Caco-2 (cell line): Measurements from ENCODE around the gene CACTIN. TPM values are rescaled to one million over a fixed set of nuclear protein-coding genes. Genes with fewer than 3 reads are reported as not detected.

ENCODE experiments used
- BruUV-seq: library from RNA; stranded (reverse); fragments of 400-500 nt; replicated peaks from 2 replicates; lab custom pipeline; 2021; lab: Mats Ljungman, UMichigan
- CTCF ChIA-PET: fragments of 300-600 bp; sonication (Branson Sonifier 250); formaldehyde crosslinking; loops from one replicate; lab custom pipeline; 2022; ENCODE audit warnings: antibody characterized with exemption; lab: Charles Lee
- POLR2A ChIA-PET: fragments of 300-600 bp; sonication (Branson Sonifier 250); formaldehyde crosslinking; loops from one replicate; lab custom pipeline; 2022; ENCODE audit warnings: antibody characterized with exemption; lab: Charles Lee
- DNase-seq, 2 experiments: peaks; one replicate each; pipeline versions ENCODE4 v3.0.0 to v3.0.0-alpha.2; 2020 to 2022
- H3K27me3 ChIP-seq: replicated peaks from 2 replicates; pipeline ENCODE4 v1.6.0; 2011; ENCODE audit warnings: low read length; ENCODE audit not compliant: control insufficient read depth, insufficient read depth
- H3K36me3 ChIP-seq: 2 replicates; pipeline ENCODE4 v1.5.1; 2011; ENCODE audit warnings: low read length; ENCODE audit not compliant: control insufficient read depth, insufficient read depth
- H3K4me1 ChIP-seq: fragments of 250-450 bp; sonication (Bioruptor Pico); 2 replicates; pipeline ENCODE4 v1.5.1; 2020; ENCODE audit warnings: mild to moderate bottlenecking
- H3K4me3 ChIP-seq: 2 replicates; pipeline ENCODE4 v1.5.1; 2011; ENCODE audit warnings: low read depth, mild to moderate bottlenecking, control low read depth, low read length
- H3K9me3 ChIP-seq: fragments of 250-450 bp; sonication (Bioruptor Pico); 2 replicates; pipeline ENCODE4 v1.5.1; 2020; ENCODE audit warnings: mild to moderate bottlenecking, moderate library complexity
- H3K27ac Mint-ChIP-seq: one replicate; pipeline ENCODE4 v1.8.0; 2022; ENCODE audit warnings: mixed read lengths; ENCODE audit not compliant: unreplicated experiment
- H3K27me3 Mint-ChIP-seq: one replicate; pipeline ENCODE4 v1.8.0; 2022; ENCODE audit warnings: mixed read lengths; ENCODE audit not compliant: insufficient read depth, unreplicated experiment
- H3K36me3 Mint-ChIP-seq: one replicate; pipeline ENCODE4 v1.8.0; 2022; ENCODE audit warnings: mild to moderate bottlenecking, mixed read lengths; ENCODE audit not compliant: insufficient read depth, unreplicated experiment
- H3K4me1 Mint-ChIP-seq: one replicate; pipeline ENCODE4 v1.8.0; 2022; ENCODE audit warnings: low read depth, mixed read lengths; ENCODE audit not compliant: unreplicated experiment
- H3K4me3 Mint-ChIP-seq: one replicate; pipeline ENCODE4 v1.8.0; 2022; ENCODE audit warnings: mild to moderate bottlenecking, moderate library complexity, mixed read lengths; ENCODE audit not compliant: unreplicated experiment
- H3K9me3 Mint-ChIP-seq: one replicate; pipeline ENCODE4 v1.8.0; 2022; ENCODE audit warnings: mixed read lengths; ENCODE audit not compliant: unreplicated experiment
- intact Hi-C: fragments of 100-400 bp; cut with micrococcal nuclease; formaldehyde crosslinking; loops from one replicate; pipeline ENCODE4 v1.10.0; 2022; ENCODE audit not compliant: unreplicated experiment
- total RNA-seq: library from RNA; stranded (reverse); gene quantifications from 2 replicates; pipeline ENCODE4 v1.2.3, GENCODE V29; 2022
- TF ChIP-seq, protein P1 (sequence below), 2 experiments: fragments of 200-600 bp in 1 of 2; IDR thresholded peaks; 1 replicate in 1 of 2; 2 replicates in 1 of 2; pipeline versions ENCODE4 v1.5.1 to v1.8.0; 2011 to 2022; ENCODE audit warnings: antibody characterized with exemption in 1 of 2, control low read depth in 1 of 2, inconsistent platforms in 1 of 2, low read depth in 1 of 2, low read length in 1 of 2, mild to moderate bottlenecking in 1 of 2, moderate library complexity in 1 of 2; ENCODE audit not compliant: insufficient read depth in 1 of 2, severe bottlenecking in 1 of 2, unreplicated experiment in 1 of 2

The CACTIN gene
- total RNA-seq, 1 experiment from 2014 or later, result 33.9 TPM

DNA sequence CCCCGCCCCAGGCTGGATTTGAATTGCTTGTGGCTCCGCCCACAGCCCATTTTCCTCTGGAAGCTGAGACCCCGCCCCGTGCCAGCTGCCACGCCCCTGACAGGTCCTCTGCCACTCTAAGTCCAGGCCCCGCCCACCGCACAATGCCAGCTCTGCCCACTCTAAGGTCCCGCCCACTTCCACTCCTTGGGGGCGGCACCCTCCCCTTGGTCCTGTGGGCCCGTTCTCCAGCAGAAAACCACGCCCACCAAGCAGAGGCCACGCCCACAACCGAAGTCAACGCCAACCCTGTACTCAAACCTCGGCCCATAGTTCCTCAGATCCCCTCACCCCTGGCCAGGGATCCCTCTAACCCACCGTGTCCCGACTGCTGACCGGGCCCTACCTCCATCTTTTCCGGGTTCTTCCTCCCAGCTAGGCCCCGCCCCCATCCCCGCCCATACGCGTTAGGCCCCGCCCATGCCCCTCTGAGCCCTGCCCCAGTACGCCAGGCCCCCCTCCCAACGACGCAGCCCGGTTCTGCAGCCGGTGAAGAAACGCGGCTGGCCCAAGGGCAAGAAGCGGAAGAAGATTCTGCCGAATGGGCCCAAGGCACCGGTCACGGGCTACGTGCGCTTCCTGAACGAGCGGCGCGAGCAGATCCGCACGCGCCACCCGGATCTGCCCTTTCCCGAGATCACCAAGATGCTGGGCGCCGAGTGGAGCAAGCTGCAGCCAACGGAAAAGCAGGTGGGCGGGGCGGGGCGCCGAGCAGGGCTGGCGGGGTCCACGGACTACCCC lies 52.5 kb downstream of the CACTIN start:
- Mint-ChIP-seq H3K4me3 (peak overlapping the region; percentile 71), H3K27ac (no peak overlapping the region), H3K9me3 (no peaks in the 10 kb centered on the region), H3K27me3 (no peaks in the 10 kb centered on the region), H3K36me3 (peaks cover 23% of the 10 kb centered on the region), H3K4me1 (no peaks in the 10 kb centered on the region)
- TF ChIP-seq, protein P1, sequence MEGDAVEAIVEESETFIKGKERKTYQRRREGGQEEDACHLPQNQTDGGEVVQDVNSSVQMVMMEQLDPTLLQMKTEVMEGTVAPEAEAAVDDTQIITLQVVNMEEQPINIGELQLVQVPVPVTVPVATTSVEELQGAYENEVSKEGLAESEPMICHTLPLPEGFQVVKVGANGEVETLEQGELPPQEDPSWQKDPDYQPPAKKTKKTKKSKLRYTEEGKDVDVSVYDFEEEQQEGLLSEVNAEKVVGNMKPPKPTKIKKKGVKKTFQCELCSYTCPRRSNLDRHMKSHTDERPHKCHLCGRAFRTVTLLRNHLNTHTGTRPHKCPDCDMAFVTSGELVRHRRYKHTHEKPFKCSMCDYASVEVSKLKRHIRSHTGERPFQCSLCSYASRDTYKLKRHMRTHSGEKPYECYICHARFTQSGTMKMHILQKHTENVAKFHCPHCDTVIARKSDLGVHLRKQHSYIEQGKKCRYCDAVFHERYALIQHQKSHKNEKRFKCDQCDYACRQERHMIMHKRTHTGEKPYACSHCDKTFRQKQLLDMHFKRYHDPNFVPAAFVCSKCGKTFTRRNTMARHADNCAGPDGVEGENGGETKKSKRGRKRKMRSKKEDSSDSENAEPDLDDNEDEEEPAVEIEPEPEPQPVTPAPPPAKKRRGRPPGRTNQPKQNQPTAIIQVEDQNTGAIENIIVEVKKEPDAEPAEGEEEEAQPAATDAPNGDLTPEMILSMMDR (IDR thresholded peaks at IDR 0.05; ENCODE audit: insufficient read depth in 1 of 2, low read depth in 1 of 2, low read length in 1 of 2, severe bottlenecking in 1 of 2, unreplicated experiment in 1 of 2), result no peak
- H3K4me1 ChIP-seq, result no peaks in the 10 kb centered on the region
- peak overlapping the region; percentile 89 for H3K4me3 ChIP-seq
- ChIA-PET CTCF (no interaction called here), POLR2A (interaction anchor here (0.7 kb wide), 1 partner anchor 394 kb away, joined by 4 read pairs; no protein-coding TSS in a partner anchor)
- peak; percentile 86 to 88 for DNase-seq
- no TSS peak for BruUV-seq
- H3K9me3 ChIP-seq, result no peaks in the 10 kb centered on the region
- intact Hi-C loops, result no loop called here
- no peaks in the 10 kb centered on the region for H3K36me3 ChIP-seq
- H3K27me3 ChIP-seq, result no peaks in the 10 kb centered on the region

DNA sequence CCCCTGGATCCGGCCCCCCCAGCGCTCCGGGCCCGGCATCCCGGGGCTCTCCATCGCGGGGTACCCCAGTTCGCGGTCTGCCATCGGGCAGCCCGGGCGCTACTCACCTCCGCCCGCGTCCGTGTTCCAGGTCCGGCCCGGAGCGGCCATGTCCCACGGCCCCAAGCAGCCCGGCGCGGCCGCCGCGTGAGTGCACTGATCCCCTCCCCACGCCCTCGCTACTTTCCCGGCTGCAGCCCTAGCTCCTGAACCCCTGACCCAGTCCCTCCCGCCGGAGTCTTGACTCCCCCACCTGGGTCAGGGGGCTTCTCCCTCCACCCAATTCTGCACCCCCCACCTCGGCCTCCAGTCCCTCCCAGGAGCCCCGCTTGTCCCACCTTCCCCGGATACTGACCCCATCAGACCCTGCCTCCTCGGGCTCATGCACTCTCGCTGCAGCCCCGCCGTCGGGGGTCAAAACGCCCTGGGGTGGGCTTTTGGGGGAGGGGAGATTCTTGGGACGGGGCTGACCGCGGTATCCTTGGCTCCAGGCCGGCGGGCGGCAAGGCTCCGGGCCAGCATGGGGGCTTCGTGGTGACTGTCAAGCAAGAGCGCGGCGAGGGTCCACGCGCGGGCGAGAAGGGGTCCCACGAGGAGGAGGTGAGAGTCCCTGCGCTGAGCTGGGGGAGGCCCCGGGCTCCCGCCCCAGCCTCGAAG lies 53.3 kb downstream of the CACTIN start:
- H3K4me1 ChIP-seq, result no peaks in the 10 kb centered on the region
- CTCF ChIA-PET, result no interaction called here

DNA sequence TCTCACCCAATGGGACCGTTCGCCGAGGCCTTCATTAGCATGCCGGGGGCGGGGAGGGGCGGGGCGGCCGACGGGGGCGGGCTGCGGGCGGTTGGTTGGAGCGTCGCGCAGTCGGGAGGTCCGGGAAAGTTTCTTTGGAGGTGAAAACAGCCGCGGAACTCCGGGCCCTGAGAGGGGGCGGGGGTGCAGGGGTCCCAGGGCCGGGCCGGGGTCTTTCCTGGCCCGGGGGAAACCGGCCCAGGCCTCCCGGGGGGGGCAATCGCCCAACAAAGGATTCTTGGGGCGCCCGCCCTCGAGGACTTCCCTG lies 53.8 kb downstream of the CACTIN start, which contains the start of gene HMG20B:
HMG20B (plus strand) TSS at position 90 of the 307 bp plus-strand sequence. CDS start 366 bp downstream, outside the sequence.
- H3K9me3 ChIP-seq, result no peaks in the 10 kb centered on the region
- Mint-ChIP-seq H3K27ac (no peak within 1 kb of the TSS), H3K36me3 (peaks cover 23% of the 10 kb centered on the region), H3K4me1 (no peaks in the 10 kb centered on the region), H3K27me3 (no peaks in the 10 kb centered on the region), H3K9me3 (no peaks in the 10 kb centered on the region), H3K4me3 (peak within 1 kb of the TSS; percentile 71)
- ChIA-PET CTCF (no interaction called here), POLR2A (no interaction called here)
- no peaks in the 10 kb centered on the region for H3K27me3 ChIP-seq
- DNase-seq, result no peak
- intact Hi-C loops, result loop anchor here (1.0 kb wide), 1 partner anchor 16 kb away; the partner anchor contains the start of gene MFSD12
- no peaks in the 10 kb centered on the region for H3K36me3 ChIP-seq
- H3K4me3 ChIP-seq, result peak within 1 kb of the TSS; percentile 89
- TF ChIP-seq, protein P1 (IDR thresholded peaks at IDR 0.05; ENCODE audit: insufficient read depth in 1 of 2, low read depth in 1 of 2, low read length in 1 of 2, severe bottlenecking in 1 of 2, unreplicated experiment in 1 of 2), result no peak
- no peaks in the 10 kb centered on the region for H3K4me1 ChIP-seq
- no TSS peak for BruUV-seq

More for the DNA sequence above, 53.3 kb downstream of the CACTIN start:
- no peaks in the 10 kb centered on the region for H3K36me3 ChIP-seq
- POLR2A ChIA-PET, result interaction anchor here (0.7 kb wide), 1 partner anchor 395 kb away, joined by 4 read pairs; no protein-coding TSS in a partner anchor
- Mint-ChIP-seq H3K4me3 (peak overlapping the region; percentile 71), H3K9me3 (no peaks in the 10 kb centered on the region), H3K27ac (no peak overlapping the region), H3K36me3 (peaks cover 23% of the 10 kb centered on the region), H3K4me1 (no peaks in the 10 kb centered on the region), H3K27me3 (no peaks in the 10 kb centered on the region)
- intact Hi-C loops, result no loop called here
- no peaks in the 10 kb centered on the region for H3K9me3 ChIP-seq
- TF ChIP-seq, protein P1 (IDR thresholded peaks at IDR 0.05; ENCODE audit: insufficient read depth in 1 of 2, low read depth in 1 of 2, low read length in 1 of 2, severe bottlenecking in 1 of 2, unreplicated experiment in 1 of 2), result no peak
- peak overlapping the region; percentile 89 for H3K4me3 ChIP-seq
- peak in 1 of 2 experiments; percentile 35 for DNase-seq
- no TSS peak for BruUV-seq
- H3K27me3 ChIP-seq, result no peaks in the 10 kb centered on the region
